ENCODE results near the gene ZBTB7C.

Gene ZBTB7C

GRCh38 chr18:48055351-48055750, 353.8 kb downstream of the ZBTB7C start:
- no peak for DNase-seq (ENCODE audit: low read depth)

- no peak for DNase-seq (ENCODE audit: low read depth)
Observed at GRCh38 chr18:48053881-48054816, 355.0 kb downstream of the ZBTB7C start.

GRCh38 chr18:48052842-48053241, 356.3 kb downstream of the ZBTB7C start:
- DNase-seq (ENCODE audit: low read depth) = no peak

- no peak for DNase-seq (ENCODE audit: low read depth)
Observed at GRCh38 chr18:48051945-48052840, 357.0 kb downstream of the ZBTB7C start.

- DNase-seq (ENCODE audit: low read depth) = no peak
Observed at GRCh38 chr18:48050176-48050575, 359.0 kb downstream of the ZBTB7C start.

GRCh38 chr18:48049757-48050156, 359.4 kb downstream of the ZBTB7C start:
- no peak for DNase-seq (ENCODE audit: low read depth)

GRCh38 chr18:48048251-48048650, 360.9 kb downstream of the ZBTB7C start:
- DNase-seq (ENCODE audit: low read depth) = no peak

- DNase-seq (ENCODE audit: low read depth) = no peak
Observed at GRCh38 chr18:48046843-48047242, 362.3 kb downstream of the ZBTB7C start.

GRCh38 chr18:48045744-48046143, 363.4 kb downstream of the ZBTB7C start:
- DNase-seq (ENCODE audit: low read depth) = no peak

- DNase-seq (ENCODE audit: low read depth) = no peak
Observed at GRCh38 chr18:48044944-48045343, 364.2 kb downstream of the ZBTB7C start.

- no peak for DNase-seq (ENCODE audit: low read depth)
Observed at GRCh38 chr18:48043166-48043565, 366.0 kb downstream of the ZBTB7C start.

- DNase-seq (ENCODE audit: low read depth) = no peak
Observed at GRCh38 chr18:48042431-48042830, 366.8 kb downstream of the ZBTB7C start.

GRCh38 chr18:48040457-48041110, 368.6 kb downstream of the ZBTB7C start:
- DNase-seq (ENCODE audit: low read depth) = no peak

- DNase-seq (ENCODE audit: low read depth) = no peak
Observed at GRCh38 chr18:48039769-48040215, 369.4 kb downstream of the ZBTB7C start.

- DNase-seq (ENCODE audit: low read depth) = no peak
Observed at GRCh38 chr18:48038636-48039035, 370.5 kb downstream of the ZBTB7C start.

GRCh38 chr18:48037481-48038271, 371.5 kb downstream of the ZBTB7C start:
- no peak for DNase-seq (ENCODE audit: low read depth)

GRCh38 chr18:48036641-48037421, 372.4 kb downstream of the ZBTB7C start:
- no peak for DNase-seq (ENCODE audit: low read depth)

GRCh38 chr18:48036226-48036625, 373.0 kb downstream of the ZBTB7C start:
- no peak for DNase-seq (ENCODE audit: low read depth)

GRCh38 chr18:48035556-48035860, 373.7 kb downstream of the ZBTB7C start:
- DNase-seq (ENCODE audit: low read depth) = no peak

- DNase-seq (ENCODE audit: low read depth) = no peak
Observed at GRCh38 chr18:48034651-48035555, 374.3 kb downstream of the ZBTB7C start.
